Rectal smooth muscle tissue (tissue), 1 donor: ENCODE data around the gene CTAGE6.
"Not testable (repeated sequence)": the region's sequence is repeated elsewhere in the genome, so short reads cannot be mapped to it uniquely, and the experiment has no call there.

Experiments
- H3K27ac ChIP-seq: one replicate; pipeline ENCODE4 v1.7.0; 2013; ENCODE audit warnings: low read depth, low read length, inconsistent platforms
- H3K27me3 ChIP-seq: one replicate; pipeline ENCODE4 v1.7.0; 2013; ENCODE audit warnings: low read length; ENCODE audit not compliant: control insufficient read depth, insufficient read depth
- H3K36me3 ChIP-seq: one replicate; pipeline ENCODE4 v1.7.0; 2013; ENCODE audit warnings: low read length; ENCODE audit not compliant: control insufficient read depth, insufficient read depth
- H3K4me1 ChIP-seq: one replicate; pipeline ENCODE4 v1.7.0; 2013; ENCODE audit warnings: low read length; ENCODE audit not compliant: control insufficient read depth, insufficient read depth
- H3K4me3 ChIP-seq: one replicate; pipeline ENCODE4 v1.7.0; 2013; ENCODE audit warnings: low read length
- H3K9ac ChIP-seq: one replicate; pipeline ENCODE4 v1.7.0; 2013; ENCODE audit warnings: low read length

CTAGE6 gene, protein sequence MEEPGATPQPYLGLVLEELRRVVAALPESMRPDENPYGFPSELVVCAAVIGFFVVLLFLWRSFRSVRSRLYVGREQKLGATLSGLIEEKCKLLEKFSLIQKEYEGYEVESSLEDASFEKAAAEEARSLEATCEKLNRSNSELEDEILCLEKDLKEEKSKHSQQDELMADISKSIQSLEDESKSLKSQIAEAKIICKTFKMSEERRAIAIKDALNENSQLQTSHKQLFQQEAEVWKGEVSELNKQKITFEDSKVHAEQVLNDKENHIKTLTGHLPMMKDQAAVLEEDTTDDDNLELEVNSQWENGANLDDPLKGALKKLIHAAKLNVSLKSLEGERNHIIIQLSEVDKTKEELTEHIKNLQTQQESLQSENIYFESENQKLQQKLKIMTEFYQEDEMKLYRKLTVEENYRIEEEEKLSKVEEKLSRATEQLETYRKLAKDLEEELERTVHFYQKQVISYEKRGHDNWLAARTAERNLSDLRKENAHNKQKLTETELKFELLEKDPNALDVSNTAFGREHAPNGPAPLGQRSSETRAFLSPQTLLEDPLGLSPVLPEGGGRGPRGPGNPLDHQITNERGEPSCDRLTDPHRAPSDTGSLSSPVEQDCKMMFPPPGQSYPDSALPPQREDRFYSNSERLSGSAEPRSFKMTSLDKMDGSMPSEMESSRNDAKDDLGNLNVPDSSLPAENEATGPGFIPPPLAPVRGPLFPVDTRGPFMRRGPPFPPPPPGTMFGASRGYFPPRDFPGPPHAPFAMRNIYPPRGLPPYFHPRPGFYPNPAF

DNA sequence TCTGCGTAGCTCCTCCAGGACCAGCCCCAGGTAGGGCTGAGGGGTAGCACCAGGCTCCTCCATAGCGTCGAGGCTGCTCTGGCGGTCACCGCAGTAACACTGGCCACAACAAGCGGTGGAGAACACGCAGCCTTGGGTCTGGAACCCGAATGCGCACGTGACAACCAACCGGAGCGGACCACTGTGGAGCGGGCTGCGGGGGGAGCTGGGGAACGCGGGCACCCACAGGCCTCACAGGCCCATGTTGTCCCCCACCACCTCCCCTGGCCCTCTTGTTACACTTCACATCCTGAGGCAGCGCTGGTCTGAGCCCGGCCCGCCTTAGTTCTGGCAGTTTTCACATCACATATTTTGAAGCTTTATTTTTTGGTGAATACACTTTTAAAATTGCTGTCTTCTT lies at the start of gene CTAGE6:
TSS of gene CTAGE6 (minus strand) at position 101 of the 400 bp plus-strand sequence. CDS start at position 63, 38 bp downstream.
- H3K4me3 ChIP-seq, H3K4me1 ChIP-seq, H3K27me3 ChIP-seq, H3K9ac ChIP-seq, H3K36me3 ChIP-seq, H3K27ac ChIP-seq: not testable (repeated sequence)

- not testable (repeated sequence) for H3K9ac ChIP-seq, H3K36me3 ChIP-seq, H3K27ac ChIP-seq, H3K27me3 ChIP-seq, H3K4me1 ChIP-seq, H3K4me3 ChIP-seq
Measured at GRCh38 chr7:143806664-143807071, 49.2 kb upstream of the CTAGE6 start.

GRCh38 chr7:143797896-143798290 lies 40.4 kb upstream of the CTAGE6 start:
- not testable (repeated sequence) for H3K9ac ChIP-seq, H3K27ac ChIP-seq, H3K36me3 ChIP-seq

DNA sequence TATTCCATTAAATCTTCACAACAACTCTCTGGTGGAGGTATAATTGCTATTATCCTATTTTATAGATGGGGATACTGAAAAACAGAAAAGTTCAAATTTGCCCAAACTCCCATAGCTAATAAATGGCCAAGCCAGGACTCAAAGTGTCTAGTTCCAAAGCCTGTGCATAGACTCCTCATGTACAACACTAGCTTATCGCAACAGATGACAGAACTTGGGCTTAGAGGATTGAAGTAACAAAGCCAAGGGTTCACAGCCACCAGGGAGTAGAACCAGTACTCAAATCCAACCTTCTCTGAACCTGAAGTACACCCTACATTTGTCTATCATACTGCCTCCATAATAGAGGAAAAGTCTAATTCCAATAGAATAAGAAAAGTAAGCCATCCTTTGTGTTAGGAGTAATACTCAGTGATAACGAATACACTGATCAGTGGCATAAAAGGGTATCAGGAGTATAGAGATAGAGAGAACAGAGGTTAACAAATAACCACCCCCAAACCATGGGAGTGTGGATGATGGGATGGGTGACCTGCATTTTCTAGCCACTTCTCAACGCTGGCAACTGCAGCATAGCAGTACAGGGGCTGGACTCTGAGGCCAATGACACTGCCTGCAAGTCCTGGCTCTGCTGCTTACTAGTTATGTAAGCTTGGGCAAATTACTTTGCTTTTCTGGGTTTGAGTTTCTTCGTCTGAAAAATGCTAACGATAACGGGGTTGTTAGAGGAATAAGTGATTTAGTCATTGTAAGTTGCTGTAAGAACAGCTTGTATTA lies 39.8 kb upstream of the CTAGE6 start:
- H3K27me3 ChIP-seq, H3K36me3 ChIP-seq, H3K4me3 ChIP-seq, H3K9ac ChIP-seq, H3K4me1 ChIP-seq, H3K27ac ChIP-seq: not testable (repeated sequence)

More at GRCh38 chr7:143797896-143798290, 40.4 kb upstream of the CTAGE6 start:
- not testable (repeated sequence) for H3K4me3 ChIP-seq, H3K27me3 ChIP-seq, H3K4me1 ChIP-seq

GRCh38 chr7:143795653-143796052 lies 38.2 kb upstream of the CTAGE6 start:
- H3K9ac ChIP-seq, H3K27me3 ChIP-seq, H3K36me3 ChIP-seq, H3K4me1 ChIP-seq, H3K4me3 ChIP-seq, H3K27ac ChIP-seq: not testable (repeated sequence)

DNA sequence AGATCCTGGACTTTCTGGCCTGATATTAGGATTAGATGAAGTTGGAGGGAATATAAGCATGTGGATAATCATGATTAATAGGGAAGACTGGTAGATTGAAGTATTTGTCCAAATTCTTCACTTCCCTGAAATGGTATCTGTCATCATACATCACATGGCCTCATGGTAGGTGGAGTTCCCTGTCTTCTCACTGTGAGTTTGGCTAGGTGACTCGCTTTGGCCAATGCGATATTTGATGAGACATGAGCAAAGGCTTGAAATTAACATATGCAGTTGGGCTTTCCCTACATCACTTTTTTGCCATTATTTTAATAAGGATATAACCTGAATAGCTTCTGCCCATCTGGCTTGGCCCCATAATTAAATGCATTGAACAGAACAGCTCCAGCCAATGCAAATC lies 35.1 kb upstream of the CTAGE6 start:
- H3K36me3 ChIP-seq, H3K4me3 ChIP-seq, H3K27ac ChIP-seq, H3K4me1 ChIP-seq, H3K27me3 ChIP-seq, H3K9ac ChIP-seq: not testable (repeated sequence)

DNA sequence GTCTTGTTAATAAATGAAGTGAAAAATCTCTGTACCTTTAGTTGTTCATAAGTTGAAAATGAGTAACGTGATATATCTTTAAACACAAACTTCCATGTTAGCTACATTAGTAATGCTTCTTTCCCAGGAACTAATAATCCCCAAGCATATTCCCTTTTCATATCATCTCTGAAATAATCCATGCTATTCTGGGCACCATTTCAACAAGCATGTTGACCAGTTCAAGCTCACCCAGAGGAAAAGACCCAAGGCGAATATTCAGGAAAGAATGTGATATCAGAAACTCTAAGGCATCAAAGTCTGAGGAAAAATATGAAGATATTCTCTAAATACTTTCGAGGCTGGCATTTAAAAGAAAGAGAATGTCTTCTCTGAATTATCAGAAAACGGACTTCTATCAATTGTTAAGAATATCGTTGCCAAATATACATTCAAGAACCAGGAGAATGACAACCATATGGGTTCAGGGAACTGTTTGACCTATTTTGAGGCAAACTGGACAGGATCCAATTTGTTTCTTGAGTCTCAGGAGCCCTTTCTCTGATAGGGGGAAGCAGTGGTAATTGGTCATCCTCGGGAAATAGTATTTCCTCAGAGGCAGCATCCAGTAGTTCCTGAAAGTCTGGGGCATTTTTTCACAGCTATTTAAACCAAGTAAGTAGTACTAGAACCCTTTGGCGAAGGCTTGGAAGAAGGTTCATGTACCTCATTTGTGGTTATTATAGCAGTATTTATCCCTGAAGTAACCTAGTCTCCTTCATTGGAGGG lies 28.1 kb upstream of the CTAGE6 start:
- not testable (repeated sequence) for H3K36me3 ChIP-seq, H3K27me3 ChIP-seq, H3K27ac ChIP-seq, H3K4me1 ChIP-seq, H3K9ac ChIP-seq, H3K4me3 ChIP-seq

GRCh38 chr7:143779591-143779990 lies 22.1 kb upstream of the CTAGE6 start:
- not testable (repeated sequence) for H3K4me3 ChIP-seq, H3K9ac ChIP-seq, H3K4me1 ChIP-seq, H3K36me3 ChIP-seq, H3K27ac ChIP-seq, H3K27me3 ChIP-seq

GRCh38 chr7:143772738-143773468 lies 15.4 kb upstream of the CTAGE6 start:
- not testable (repeated sequence) for H3K9ac ChIP-seq, H3K36me3 ChIP-seq, H3K4me1 ChIP-seq, H3K27ac ChIP-seq, H3K27me3 ChIP-seq, H3K4me3 ChIP-seq

GRCh38 chr7:143767531-143767930 lies 10.0 kb upstream of the CTAGE6 start:
- H3K27ac ChIP-seq, H3K4me3 ChIP-seq, H3K27me3 ChIP-seq, H3K36me3 ChIP-seq, H3K4me1 ChIP-seq, H3K9ac ChIP-seq: not testable (repeated sequence)

GRCh38 chr7:143765678-143766077 lies 8.2 kb upstream of the CTAGE6 start:
- H3K4me3 ChIP-seq, H3K4me1 ChIP-seq, H3K36me3 ChIP-seq, H3K9ac ChIP-seq, H3K27ac ChIP-seq, H3K27me3 ChIP-seq: not testable (repeated sequence)
